Ovary (tissue), 9 donors: ENCODE measurements around the gene ZMYND15. TPM values are rescaled to one million over a fixed set of nuclear protein-coding genes. Genes with fewer than 3 reads are reported as not detected.
"Not testable (repeated sequence)": the region's sequence is repeated elsewhere in the genome, so short reads cannot be mapped to it uniquely, and the experiment has no call there.

Source experiments
- DNase-seq, 5 donors: peaks; one replicate each; pipeline ENCODE4 v3.0.0-alpha.2; 2019 to 2020
- H3K27ac ChIP-seq, 2 donors: fragments of 200-600 bp; one replicate each; pipeline versions ENCODE4 v1.5.1 to v1.8.0; 2019 to 2022
- H3K27me3 ChIP-seq: fragments of 200-600 bp; one replicate; pipeline ENCODE4 v1.8.0; 2022
- H3K36me3 ChIP-seq: fragments of 200-600 bp; sonication (generic); one replicate; pipeline ENCODE4 v1.5.1; 2019
- H3K4me1 ChIP-seq: one replicate; pipeline ENCODE4 v1.8.1; 2013; ENCODE audit warnings: mild to moderate bottlenecking, moderate library complexity; ENCODE audit not compliant: insufficient read depth
- H3K4me3 ChIP-seq: fragments of 200-600 bp; sonication (generic); one replicate; pipeline ENCODE4 v1.5.1; 2017
- H3K9me3 ChIP-seq, 2 donors: fragments of 200-600 bp in 1 of 2; sonication (generic) in 1 of 2; one replicate each; pipeline versions ENCODE4 v1.5.1 to v1.8.1; 2013 to 2019; ENCODE audit warnings: mild to moderate bottlenecking in 1 of 2, moderate library complexity in 1 of 2
- CTCF ChIP-seq, 3 donors: fragments of 450-650 bp in 2 of 3; fragments of 200-600 bp in 1 of 3; IDR thresholded peaks; one replicate each; pipeline versions ENCODE4 v1.5.1 to v1.8.0; 2016 to 2022; ENCODE audit warnings: antibody characterized with exemption in 3 of 3, mild to moderate bottlenecking in 1 of 3
- EP300 ChIP-seq: sonication (generic); formaldehyde crosslinking; IDR thresholded peaks from one replicate; pipeline ENCODE4 v1.6.1; 2017; ENCODE audit warnings: antibody characterized with exemption
- POLR2A ChIP-seq: fragments of 450-650 bp; IDR thresholded peaks from one replicate; pipeline ENCODE4 v1.6.1; 2017; ENCODE audit warnings: antibody characterized with exemption, mild to moderate bottlenecking, moderate library complexity
- WGBS, 3 donors: extraction: QIAGEN DNeasy Blood & Tissue Kit in 1 of 3; methylation state at CpG; one replicate each; pipeline versions ENCODE4 v1.1.5 to v1.1.7; 2013 to 2017; 5-methylcytosine and 5-hydroxymethylcytosine counted together
- intact Hi-C, 4 donors: fragments of 100-400 bp; cut with DNase I; formaldehyde crosslinking; loops; one replicate each; pipeline versions ENCODE4 v1.11.0 to v1.15.1; 2022 to 2023
- polyA plus RNA-seq, 2 donors: library from polyadenylated mRNA; stranded (reverse); fragments of 200-250 nt in 1 of 2; fragments of 350-450 nt in 1 of 2; fragmentation: Illumina TruSeq in 1 of 2; extraction: RNeasy Lipid Tissue Mini Kit (QIAGEN cat#74804) in 1 of 2; gene quantifications; one replicate each; pipeline ENCODE4 v1.2.3, GENCODE V29; 2013 to 2014
- total RNA-seq, 7 donors: library from RNA; depleted of rRNA in 2 of 7; stranded (reverse); fragments of >200 nt in 2 of 7; fragmentation: NEBNext Ultra II Directional in 3 of 7; extraction: Animal tissue kit (Norgen Biotek cat#: 25700) in 3 of 7; gene quantifications; one replicate each; pipeline versions ENCODE4 v1.1.0 to v1.2.4, GENCODE V29; 2016 to 2023
- donor health status: DM: no; HTN: no; CAD: no; lungs with moderate emphysema.
- donor health status: DM: no; HTN: no; CAD: no.
- donor health status: Bipolar disorder and iron deficiency.
- donor health status: DM: yes; HTN: yes; CAD: no.
- donor health status: DM: no; HTN: no; CAD: no.
- donor health status: DM: yes; HTN: yes; CAD: no.

The ZMYND15 gene
- total and polyA plus RNA-seq, 9 donors = 0.33 to 1.4 (median 0.94) TPM

GRCh38 chr17:4710693-4711634 is 28.7 kb upstream of the ZMYND15 start:
- intact Hi-C loops = no loop called here
- no peaks in the 10 kb centered on the region for H3K36me3 ChIP-seq
- peak overlapping the region; percentile 63 to 84 for H3K27ac ChIP-seq
- TF ChIP-seq EP300 (no peak), CTCF (IDR thresholded peaks at IDR 0.05) (no peak), POLR2A (no peak)
- H3K4me3 ChIP-seq = peak overlapping the region; percentile 88
- H3K9me3 ChIP-seq = no peaks in the 10 kb centered on the region
- DNase-seq = no peak
- peaks cover 3% of the 10 kb centered on the region for H3K4me1 ChIP-seq
- 9 to 11% (median 9%) methylated on average over 55 to 57 of the region's 57 CpGs for WGBS, 3 donors
- no peaks in the 10 kb centered on the region for H3K27me3 ChIP-seq

GRCh38 chr17:4711661-4712181 is 27.9 kb upstream of the ZMYND15 start:
- intact Hi-C loops = no loop called here
- Histone ChIP-seq H3K27ac (no peak overlapping the region), H3K4me1 (peaks cover 3% of the 10 kb centered on the region), H3K27me3 (no peaks in the 10 kb centered on the region), H3K9me3 (no peaks in the 10 kb centered on the region), H3K36me3 (no peaks in the 10 kb centered on the region), H3K4me3 (peak overlapping the region; percentile 88)
- 68 to 76% (median 70%) methylated on average over 6 of the region's 6 CpGs for WGBS, 3 donors
- DNase-seq = peak in 1 of 5 donors; percentile 40
- TF ChIP-seq CTCF (IDR thresholded peaks at IDR 0.05) (no peak), EP300 (no peak), POLR2A (no peak)

GRCh38 chr17:4712526-4712925 is 27.1 kb upstream of the ZMYND15 start:
- TF ChIP-seq EP300 (no peak), CTCF (IDR thresholded peaks at IDR 0.05) (no peak), POLR2A (no peak)
- H3K9me3 ChIP-seq = no peaks in the 10 kb centered on the region
- no peak overlapping the region for H3K27ac ChIP-seq
- DNase-seq = no peak
- no peaks in the 10 kb centered on the region for H3K36me3 ChIP-seq
- WGBS, 3 donors = 82 to 87% (median 86%) methylated on average over 3 of the region's 3 CpGs
- intact Hi-C loops = no loop called here
- H3K4me1 ChIP-seq = peaks cover 3% of the 10 kb centered on the region
- no peaks in the 10 kb centered on the region for H3K27me3 ChIP-seq
- no peak overlapping the region for H3K4me3 ChIP-seq

GRCh38 chr17:4714340-4715062 is 25.1 kb upstream of the ZMYND15 start:
- H3K9me3 ChIP-seq, H3K27ac ChIP-seq, H3K4me3 ChIP-seq, H3K36me3 ChIP-seq, intact Hi-C loops, H3K4me1 ChIP-seq, H3K27me3 ChIP-seq, DNase-seq: not testable (repeated sequence)
- WGBS, 3 donors = 81 to 86% (median 84%) methylated on average over 9 to 11 of the region's 15 CpGs
